HG03097 (cell line): ENCODE data around the gene ADARB2.

Experiments
- ATAC-seq: cut with Tn5 transposase; IDR thresholded peaks from one replicate; pipeline ENCODE4 v1.9.1; 2021; ENCODE audit not compliant: unreplicated experiment, low FRiP score

ADARB2 gene

GRCh38 chr10:1190791-1191490, 546.4 kb downstream of the ADARB2 start:
- ATAC-seq, result no peak

DNA sequence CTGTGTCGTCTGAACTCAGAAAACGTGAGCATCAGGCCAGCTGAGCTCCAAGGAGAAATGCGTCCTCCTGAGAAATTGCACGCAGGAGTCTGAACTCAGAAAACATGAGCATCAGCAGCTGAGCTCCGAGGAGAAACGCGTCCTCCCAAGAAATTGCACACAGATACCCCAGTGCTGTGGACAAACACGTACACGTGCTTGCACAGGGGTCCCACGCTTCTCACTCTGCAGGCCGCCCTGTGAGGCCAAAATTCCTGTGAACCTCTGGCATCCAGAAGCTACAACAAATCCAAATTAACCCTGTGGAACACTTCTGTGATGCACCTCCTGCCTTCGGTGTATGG, 547.3 kb downstream of the ADARB2 start:
- no peak for ATAC-seq

DNA sequence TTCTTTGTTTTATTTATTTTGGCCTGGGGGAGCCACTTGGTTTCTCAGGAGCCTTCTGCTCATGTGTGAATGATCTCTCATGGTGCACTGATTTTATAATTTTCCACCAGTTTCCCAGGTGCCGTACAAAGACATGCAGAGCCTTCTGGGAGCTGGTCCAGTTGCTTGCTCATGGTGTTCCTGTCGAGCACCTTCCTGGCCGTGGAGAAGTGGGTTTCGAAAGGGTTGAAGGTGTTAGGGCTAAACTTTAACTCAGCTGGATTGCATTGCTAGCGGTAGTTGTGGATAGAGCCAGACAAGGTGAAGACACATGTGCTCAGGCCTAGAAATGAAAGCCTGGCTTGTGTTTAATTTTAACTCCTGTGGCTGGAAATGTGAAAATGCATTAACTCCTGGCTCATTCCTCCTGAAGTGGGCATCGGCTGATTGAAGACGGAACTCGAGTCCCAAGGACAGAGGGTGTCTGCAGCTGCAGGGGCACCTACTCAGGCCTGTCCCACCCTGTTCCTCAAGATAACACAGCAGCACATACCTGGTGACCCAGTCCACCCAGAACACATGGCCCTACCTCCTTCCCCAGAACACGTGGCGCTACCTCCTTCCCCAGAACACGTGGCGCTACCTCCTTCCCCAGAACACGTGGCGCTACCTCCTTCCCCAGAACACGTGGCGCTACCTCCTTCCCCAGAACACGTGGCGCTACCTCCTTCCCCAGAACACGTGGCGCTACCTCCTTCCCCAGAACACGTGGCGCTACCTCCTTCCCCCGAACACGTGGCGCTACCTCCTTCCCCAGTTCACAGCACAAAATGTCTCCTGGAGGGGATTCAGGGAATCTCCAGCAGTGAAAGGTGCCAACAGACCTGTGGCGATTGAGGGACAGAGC, 547.9 kb downstream of the ADARB2 start:
- no peak for ATAC-seq

DNA sequence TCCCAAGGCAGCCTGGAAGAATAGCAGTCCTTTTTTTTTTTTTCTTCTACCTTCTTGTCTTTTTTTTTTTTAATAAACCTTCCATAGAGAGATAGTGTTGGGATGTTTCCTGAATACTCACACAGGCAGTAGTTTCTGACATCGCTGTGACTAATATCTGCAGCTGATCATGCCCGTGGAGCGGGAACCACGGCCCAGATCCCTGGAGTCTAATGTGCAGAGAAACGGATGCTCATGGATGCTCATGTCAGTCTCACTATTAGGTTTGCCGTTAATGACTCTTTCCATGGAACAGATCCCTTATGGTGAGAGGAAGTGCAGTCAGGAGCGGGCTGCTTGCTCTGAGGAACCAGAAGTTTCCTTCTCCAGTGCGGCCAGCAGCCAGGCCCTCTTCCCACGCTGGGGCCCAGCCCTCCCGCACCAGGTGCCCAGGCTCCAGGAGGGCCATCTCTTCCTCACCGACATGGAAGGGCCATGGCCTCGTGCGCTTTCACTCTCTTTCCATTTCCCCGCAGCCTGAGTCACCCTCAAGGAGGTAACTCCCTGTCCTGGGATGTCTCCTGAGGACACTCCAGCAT, 548.7 kb downstream of the ADARB2 start:
- ATAC-seq, result no peak

- no peak for ATAC-seq
These were observed 549.3 kb downstream of the ADARB2 start for GRCh38 chr10:1187855-1188557.

GRCh38 chr10:1187151-1187854, 550.0 kb downstream of the ADARB2 start:
- no peak for ATAC-seq

GRCh38 chr10:1186683-1186990, 550.7 kb downstream of the ADARB2 start:
- no peak for ATAC-seq

- ATAC-seq, result no peak
These were observed 551.2 kb downstream of the ADARB2 start for GRCh38 chr10:1185911-1186682.

DNA sequence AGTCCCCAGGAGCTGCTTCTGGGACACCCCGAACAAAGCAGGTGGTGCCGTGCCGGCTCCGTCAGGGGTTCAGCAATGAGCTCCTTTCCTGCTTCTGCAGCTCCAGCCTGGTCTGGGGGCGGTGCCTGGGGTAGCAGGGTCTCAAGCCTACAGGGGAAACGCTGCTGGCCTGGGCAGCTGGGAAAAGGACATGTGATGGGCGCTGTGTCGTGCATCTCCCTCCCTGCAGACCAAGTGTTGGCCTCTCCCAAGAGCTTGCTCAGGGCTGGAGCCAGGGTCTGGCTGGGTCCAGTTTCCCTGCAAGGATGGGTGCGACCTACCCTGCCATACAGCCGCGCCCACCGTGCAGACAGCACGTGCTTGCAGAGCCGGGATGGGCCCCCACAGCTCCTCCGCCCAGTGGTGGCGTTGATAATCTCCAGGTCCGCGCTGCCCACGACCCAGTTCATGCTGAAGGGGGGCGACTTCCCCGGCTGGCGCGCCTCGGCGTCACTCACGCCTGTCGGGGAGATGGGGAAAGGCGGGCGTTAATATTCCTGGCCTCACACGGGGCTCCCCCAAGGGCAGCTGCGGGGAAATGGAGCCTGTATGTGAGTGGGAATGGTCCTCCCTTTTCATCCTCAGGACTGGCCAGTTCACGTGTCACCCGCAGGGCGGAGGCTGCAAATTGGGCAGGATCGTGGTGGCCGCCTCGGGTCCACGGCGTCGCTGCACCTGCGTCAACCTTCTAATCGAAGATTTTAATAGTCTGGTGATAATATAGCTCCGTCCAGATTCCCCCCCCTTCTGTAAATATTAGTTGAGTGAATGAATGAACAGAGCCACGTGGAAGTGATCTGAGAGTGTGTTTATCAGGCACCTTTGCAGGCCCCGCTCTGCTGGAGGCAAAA, 552.5 kb downstream of the ADARB2 start:
- no peak for ATAC-seq

DNA sequence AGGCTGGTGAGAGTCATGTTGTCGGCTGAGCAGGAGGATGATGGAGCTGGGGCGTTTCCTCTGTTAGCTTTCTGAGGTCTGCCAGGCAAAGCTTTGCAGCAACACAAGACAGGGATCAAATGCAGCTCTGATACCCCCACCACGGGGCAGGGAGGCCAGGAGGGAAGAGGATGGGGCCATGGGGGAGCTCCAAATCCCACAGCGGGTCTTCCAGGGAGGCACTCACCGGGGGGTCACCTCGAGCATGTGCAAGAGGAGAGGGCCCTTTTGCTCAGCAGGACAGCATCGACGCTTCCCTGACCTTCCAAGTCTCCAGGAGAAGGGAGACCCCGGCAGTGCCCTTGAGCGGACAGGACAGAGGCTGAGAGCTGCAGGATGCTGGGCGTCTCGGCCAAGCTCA, 553.6 kb downstream of the ADARB2 start:
- ATAC-seq, result no peak

GRCh38 chr10:1183033-1183396, 554.3 kb downstream of the ADARB2 start:
- ATAC-seq, result no peak

DNA sequence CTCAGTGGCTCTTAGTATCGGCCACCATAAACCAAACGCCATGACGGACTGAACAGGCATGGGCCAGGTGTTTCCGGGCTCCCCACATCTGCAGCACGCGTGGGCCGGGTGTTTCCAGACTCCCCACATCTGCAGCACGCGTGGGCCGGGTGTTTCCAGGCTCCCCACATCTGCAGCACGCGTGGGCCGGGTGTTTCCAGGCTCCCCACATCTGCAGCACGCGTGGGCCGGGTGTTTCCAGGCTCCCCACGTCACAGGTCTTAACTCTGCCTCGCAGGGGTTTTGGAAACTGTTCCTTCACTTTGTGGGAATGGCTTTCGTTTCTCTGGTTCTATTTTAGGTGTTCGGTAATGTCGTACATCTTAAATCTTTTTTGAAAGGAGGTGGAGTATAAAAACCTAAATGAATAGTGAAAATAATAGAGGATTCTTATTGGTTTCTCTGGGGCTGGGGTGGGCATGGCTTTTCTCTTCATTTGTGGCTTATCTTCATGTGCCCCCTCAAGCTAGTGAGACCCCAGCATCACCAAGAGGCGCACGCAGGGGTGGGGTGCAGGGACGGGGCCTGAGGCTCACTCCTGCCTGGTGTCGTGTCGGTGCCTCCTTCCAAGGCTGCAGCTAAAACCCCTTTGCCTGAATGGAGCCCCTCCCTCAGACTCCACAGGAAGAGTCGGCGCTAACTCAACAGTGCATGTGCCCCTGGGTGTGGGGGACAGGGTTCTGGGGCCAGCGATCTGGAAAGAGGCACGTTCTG, 554.9 kb downstream of the ADARB2 start:
- ATAC-seq, result no peak

DNA sequence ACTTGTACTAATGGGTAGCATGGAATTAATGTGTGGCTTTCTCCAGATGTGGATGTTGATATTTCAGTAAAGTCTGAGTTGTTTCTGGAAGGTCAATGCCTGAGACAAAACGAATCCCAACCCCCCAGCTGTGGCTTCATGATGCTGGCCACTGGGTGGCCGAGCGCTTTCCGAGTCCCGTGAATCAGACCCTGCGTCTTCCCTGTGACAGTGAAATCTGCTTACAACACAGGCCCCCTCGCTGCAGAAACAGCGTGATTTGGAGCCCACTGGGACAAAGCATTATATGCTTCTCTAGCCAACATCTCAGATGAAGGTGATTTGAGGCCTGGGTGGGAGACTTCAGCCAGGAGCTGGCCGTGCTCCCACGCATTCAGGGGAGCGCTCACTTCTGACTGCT, 556.5 kb downstream of the ADARB2 start:
- no peak for ATAC-seq

- no peak for ATAC-seq
These were observed 557.1 kb downstream of the ADARB2 start for GRCh38 chr10:1180071-1180730.

DNA sequence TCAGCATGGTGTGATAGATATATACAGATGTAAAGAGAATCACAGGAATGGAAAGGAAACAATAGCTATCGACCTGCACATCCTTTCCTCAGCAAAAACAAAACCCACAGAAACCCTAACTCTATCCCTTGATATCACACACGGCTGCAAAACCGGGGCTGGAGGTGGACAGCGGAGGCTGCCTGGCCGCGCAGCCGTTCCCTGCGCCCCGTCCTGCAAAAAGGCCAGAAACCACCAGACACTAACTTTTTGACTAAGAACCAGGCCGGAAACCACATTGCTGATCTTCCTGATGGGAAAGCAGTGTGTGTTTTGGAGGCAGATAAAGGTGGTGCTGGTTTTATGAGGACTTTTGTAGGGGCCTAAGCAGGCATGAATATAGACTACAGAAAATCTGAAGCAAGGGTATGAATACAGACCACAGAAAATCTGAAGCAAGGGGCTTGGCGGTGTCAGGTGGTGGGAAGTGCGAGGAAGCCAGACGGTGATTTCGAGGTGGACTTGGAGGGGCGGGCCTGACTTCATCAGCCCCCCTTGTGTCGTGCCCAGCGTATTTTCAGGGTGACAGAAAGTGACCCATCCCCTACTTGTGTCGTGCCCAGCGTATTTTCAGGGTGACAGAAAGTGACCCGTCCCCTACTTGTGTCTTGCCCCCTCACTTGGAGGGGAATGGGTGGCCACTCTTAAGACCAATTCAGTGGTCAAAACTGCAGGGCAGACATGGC, 557.8 kb downstream of the ADARB2 start:
- no peak for ATAC-seq

GRCh38 chr10:1178506-1178905, 558.8 kb downstream of the ADARB2 start:
- ATAC-seq, result no peak

- ATAC-seq, result no peak
These were observed 559.4 kb downstream of the ADARB2 start for GRCh38 chr10:1177936-1178335.
